CD14-positive monocyte (primary cell): ENCODE results near the gene CIB2. TPM values are rescaled to one million over a fixed set of nuclear protein-coding genes. Genes with fewer than 3 reads are reported as not detected.

Experiments
- DNase-seq, 3 donors: peaks; one replicate each; pipeline ENCODE4 v3.0.0-alpha.2; 2011 to 2022
- H2AFZ ChIP-seq: 2 replicates; pipeline ENCODE4 v1.6.0; 2012; ENCODE audit warnings: mild to moderate bottlenecking, low read depth, low read length, inconsistent platforms; ENCODE audit not compliant: insufficient read depth, poor library complexity, severe bottlenecking
- H3K27ac ChIP-seq, 2 donors: 1 replicate in 1 of 2; 2 replicates in 1 of 2; pipeline ENCODE4 v1.5.1; 2012 to 2013; ENCODE audit warnings: low read length in 2 of 2, control low read depth in 1 of 2, inconsistent platforms in 1 of 2, low read depth in 1 of 2, mild to moderate bottlenecking in 1 of 2
- H3K27me3 ChIP-seq, 2 donors: one replicate each; pipeline versions ENCODE4 v1.6.0 to v1.6.1; 2011 to 2013; ENCODE audit warnings: low read length in 2 of 2; ENCODE audit not compliant: control insufficient read depth in 2 of 2, insufficient read depth in 2 of 2
- H3K36me3 ChIP-seq, 2 donors: replicated peaks in 1 of 2; 1 replicate in 1 of 2; 2 replicates in 1 of 2; pipeline versions ENCODE4 v1.5.1 to v1.6.1; 2012 to 2013; ENCODE audit warnings: low read length in 2 of 2, control low read depth in 1 of 2, inconsistent platforms in 1 of 2, mild to moderate bottlenecking in 1 of 2; ENCODE audit not compliant: insufficient read depth in 2 of 2, control insufficient read depth in 1 of 2
- H3K4me1 ChIP-seq, 2 donors: 1 replicate in 1 of 2; 2 replicates in 1 of 2; pipeline versions ENCODE4 v1.5.1 to v1.6.1; 2012 to 2013; ENCODE audit warnings: low read length in 2 of 2, control low read depth in 1 of 2, inconsistent platforms in 1 of 2, mild to moderate bottlenecking in 1 of 2, moderate library complexity in 1 of 2; ENCODE audit not compliant: insufficient read depth in 2 of 2, control insufficient read depth in 1 of 2
- H3K4me2 ChIP-seq: replicated peaks from 2 replicates; pipeline ENCODE3; 2012; ENCODE audit warnings: low read length, moderate library complexity, mild to moderate bottlenecking; ENCODE audit not compliant: poor library complexity, severe bottlenecking; ENCODE audit errors: extremely low read depth
- H3K4me3 ChIP-seq, 3 experiments: fragments of 200-600 bp in 1 of 3; sonication (generic) in 1 of 3; replicated peaks in 1 of 3; 1 replicate in 2 of 3; 2 replicates in 1 of 3; pipeline ENCODE4 v1.5.1; 2011 to 2013; ENCODE audit warnings: low read length in 3 of 3, mild to moderate bottlenecking in 3 of 3, control low read depth in 2 of 3, low read depth in 2 of 3, inconsistent platforms in 1 of 3, moderate library complexity in 1 of 3
- H3K79me2 ChIP-seq: 2 replicates; pipeline ENCODE4 v1.6.0; 2012; ENCODE audit warnings: mild to moderate bottlenecking, control low read depth, inconsistent platforms, low read length, moderate library complexity; ENCODE audit not compliant: insufficient read depth
- H3K9ac ChIP-seq: 2 replicates; pipeline ENCODE4 v1.6.0; 2017; ENCODE audit warnings: low read length, mild to moderate bottlenecking; ENCODE audit not compliant: insufficient read depth, poor library complexity, severe bottlenecking
- H3K9me3 ChIP-seq, 2 donors: replicated peaks in 1 of 2; 1 replicate in 1 of 2; 2 replicates in 1 of 2; pipeline versions ENCODE4 v1.5.1 to v1.6.1; 2012 to 2013; ENCODE audit warnings: low read length in 2 of 2, control low read depth in 1 of 2; ENCODE audit not compliant: control insufficient read depth in 1 of 2, insufficient read depth in 1 of 2
- H4K20me1 ChIP-seq: 2 replicates; pipeline ENCODE4 v1.6.0; 2012; ENCODE audit warnings: mild to moderate bottlenecking, low read length, control low read depth, moderate library complexity; ENCODE audit not compliant: insufficient read depth
- H3K27ac Mint-ChIP-seq, 7 donors: one replicate each; pipeline ENCODE4 v1.8.0; 2020; ENCODE audit warnings: mild to moderate bottlenecking in 7 of 7, mixed read lengths in 7 of 7, moderate library complexity in 6 of 7, inconsistent platforms in 2 of 7
- H3K27me3 Mint-ChIP-seq, 3 donors: one replicate each; pipeline ENCODE4 v1.8.0; 2021 to 2022; ENCODE audit warnings: low read depth in 3 of 3, mild to moderate bottlenecking in 3 of 3, mixed read lengths in 3 of 3, moderate library complexity in 3 of 3, inconsistent platforms in 1 of 3
- H3K36me3 Mint-ChIP-seq, 2 donors: one replicate each; pipeline ENCODE4 v1.8.0; 2020; ENCODE audit warnings: mixed read lengths in 2 of 2, inconsistent platforms in 1 of 2, mild to moderate bottlenecking in 1 of 2
- H3K4me1 Mint-ChIP-seq: one replicate; pipeline ENCODE4 v1.8.0; 2020; ENCODE audit warnings: mild to moderate bottlenecking, mixed read lengths
- H3K4me3 Mint-ChIP-seq, 2 donors: one replicate each; pipeline ENCODE4 v1.8.0; 2020; ENCODE audit warnings: mild to moderate bottlenecking in 2 of 2, mixed read lengths in 2 of 2, moderate library complexity in 1 of 2
- H3K9me3 Mint-ChIP-seq, 7 donors: one replicate each; pipeline ENCODE4 v1.8.0; 2020 to 2022; ENCODE audit warnings: mixed read lengths in 7 of 7, mild to moderate bottlenecking in 6 of 7, moderate library complexity in 6 of 7, inconsistent platforms in 2 of 7
- CTCF ChIP-seq: fragments of 200-600 bp; IDR thresholded peaks from one replicate; pipeline ENCODE4 v1.8.0; 2022; ENCODE audit warnings: antibody characterized with exemption, mild to moderate bottlenecking
- WGBS: methylation state at CpG from one replicate; pipeline ENCODE4 v1.1.5; 2013; ENCODE audit warnings: missing lambda C conversion rate; ENCODE audit not compliant: insufficient coverage; 5-methylcytosine and 5-hydroxymethylcytosine counted together
- intact Hi-C, 2 donors: fragments of 100-400 bp; cut with micrococcal nuclease; formaldehyde crosslinking; loops; one replicate each; pipeline versions ENCODE4 v1.15.0 to v1.15.1; 2023
- polyA plus RNA-seq, 3 donors: library from polyadenylated mRNA; depleted of rRNA in 1 of 3; unstranded in 2 of 3; stranded (reverse) in 1 of 3; fragments of 300-500 nt in 2 of 3; fragments of >200 nt in 1 of 3; fragmentation: Illumina TruSeq in 2 of 3; gene quantifications; 1 replicate in 2 of 3; 2 replicates in 1 of 3; pipeline ENCODE4 v1.2.3, GENCODE V29; 2012 to 2021

The CIB2 gene
- polyA plus RNA-seq, 3 donors, result 0.43 to 0.75 (median 0.51) TPM

GRCh38 chr15:78157203-78157602 is 26.0 kb upstream of the CIB2 start:
- Histone ChIP-seq H3K9ac (no peak overlapping the region), H3K4me3 (no peak overlapping the region), H4K20me1 (peaks cover 19% of the 10 kb centered on the region), H3K4me1 (peaks cover 9 to 12% of the 10 kb centered on the region in 2 donors), H3K4me2 (no peak overlapping the region), H3K79me2 (peaks cover 25% of the 10 kb centered on the region), H2AFZ (no peak overlapping the region), H3K36me3 (peaks cover 43 to 67% of the 10 kb centered on the region in 2 donors), H3K27ac (no peak overlapping the region), H3K27me3 (no peaks in the 10 kb centered on the region), H3K9me3 (no peaks in the 10 kb centered on the region)
- no peaks in the 10 kb centered on the region for H3K9me3 Mint-ChIP-seq
- no peak for TF ChIP-seq CTCF
- H3K4me1 Mint-ChIP-seq, result peaks cover 21% of the 10 kb centered on the region
- intact Hi-C loops, result no loop called here
- no peak overlapping the region for H3K4me3 Mint-ChIP-seq
- WGBS, result no CpG with 5 or more reads among the region's 2 CpGs
- H3K36me3 Mint-ChIP-seq, result peaks cover 59 to 60% of the 10 kb centered on the region in 2 donors
- no peak for DNase-seq
- H3K27me3 Mint-ChIP-seq, result no peaks in the 10 kb centered on the region
- H3K27ac Mint-ChIP-seq, result no peak overlapping the region

- no peaks in the 10 kb centered on the region for H3K27me3 ChIP-seq
- no peak overlapping the region for H3K27ac ChIP-seq
- peaks cover 9 to 12% of the 10 kb centered on the region in 2 donors for H3K4me1 ChIP-seq
- intact Hi-C loops, result no loop called here
- DNase-seq, result no peak
- Mint-ChIP-seq H3K27me3 (no peaks in the 10 kb centered on the region), H3K4me3 (no peak overlapping the region), H3K36me3 (peaks cover 54% of the 10 kb centered on the region in 2 donors), H3K4me1 (peaks cover 21% of the 10 kb centered on the region), H3K9me3 (no peaks in the 10 kb centered on the region), H3K27ac (no peak overlapping the region)
- H3K79me2 ChIP-seq, result peaks cover 31% of the 10 kb centered on the region
- H2AFZ ChIP-seq, result no peak overlapping the region
- no peak overlapping the region for H3K9ac ChIP-seq
- no peak overlapping the region for H3K4me3 ChIP-seq
- peaks cover 38 to 62% of the 10 kb centered on the region in 2 donors for H3K36me3 ChIP-seq
- no peak overlapping the region for H3K4me2 ChIP-seq
- no CpG with 5 or more reads among the region's 1 CpG for WGBS
- H4K20me1 ChIP-seq, result peaks cover 19% of the 10 kb centered on the region
- TF ChIP-seq CTCF, result no peak
- H3K9me3 ChIP-seq, result no peaks in the 10 kb centered on the region
Measured at GRCh38 chr15:78156653-78157052, 25.4 kb upstream of the CIB2 start.
